GM12878 (cell line): ENCODE results near the gene AOPEP. TPM values are rescaled to one million over a fixed set of nuclear protein-coding genes. Genes with fewer than 3 reads are reported as not detected.

Experiments used
- BCLAF1 ChIP-seq: fragments of 450-650 bp; IDR thresholded peaks from 2 replicates; pipeline ENCODE4 v1.6.1; 2017; ENCODE audit warnings: antibody characterized with exemption, mild to moderate bottlenecking, moderate library complexity
- E4F1 ChIP-seq: fragments of 450-650 bp; IDR thresholded peaks from 2 replicates; pipeline ENCODE4 v1.6.1; 2018; ENCODE audit warnings: borderline replicate concordance, mild to moderate bottlenecking; ENCODE audit not compliant: partially characterized antibody
- LARP7 ChIP-seq: fragments of 450-650 bp; IDR thresholded peaks from 2 replicates; pipeline ENCODE4 v1.6.1; 2017; ENCODE audit warnings: mild to moderate bottlenecking
- RAD21 ChIP-seq: IDR thresholded peaks from 2 replicates; pipeline ENCODE4 v1.6.1; 2011; ENCODE audit warnings: mild to moderate bottlenecking, low read depth, low read length, moderate library complexity; ENCODE audit not compliant: insufficient read depth
- SREBF2 ChIP-seq: IDR thresholded peaks from 2 replicates; pipeline ENCODE4 v1.6.1; 2012; ENCODE audit warnings: mild to moderate bottlenecking, low read length
- TAF1 ChIP-seq: IDR thresholded peaks from 2 replicates; pipeline ENCODE4 v1.6.1; 2011; ENCODE audit warnings: mild to moderate bottlenecking, low read depth, low read length, borderline replicate concordance
- ZBTB11 ChIP-seq: fragments of 450-650 bp; formaldehyde crosslinking; IDR thresholded peaks from 2 replicates; pipeline ENCODE4 v1.5.0; 2022; ENCODE audit warnings: mild to moderate bottlenecking, missing genetic modification characterization
- polyA plus RNA-seq, 11 experiments: library from polyadenylated mRNA; depleted of rRNA in 4 of 11; unstranded in 6 of 11; stranded (reverse) in 5 of 11; fragments of >200 nt; fragmentation: Nextera tagmentation in 4 of 11; fragmentation: Illumina TruSeq in 1 of 11; extraction: Ambion mirVana in 4 of 11; extraction: Trizol in 1 of 11; gene quantifications; 1 replicate in 1 of 11; 2 replicates in 10 of 11; pipeline versions ENCODE4 v1.2.1 to v1.2.3, GENCODE V29; 2011 to 2016; ENCODE audit warnings: inconsistent platforms in 2 of 11, missing spikeins in 2 of 11, low read depth in 1 of 11
- total RNA-seq, 4 experiments: library from RNA; depleted of rRNA in 3 of 4; stranded (reverse); fragments of >200 nt in 3 of 4; fragmentation: Illumina TruSeq in 1 of 4; extraction: Trizol in 1 of 4; gene quantifications; 2 replicates each; pipeline versions ENCODE4 v1.2.1 to v1.2.3, GENCODE V29; 2013 to 2021

Gene AOPEP
- total and polyA plus RNA-seq, 10 of the 15 experiments (the other 5 are each of a cell fraction or from before 2014, with no cell fraction given) = 2.3 to 16.9 (median 10.1) TPM

- no peak for TF ChIP-seq ZBTB11 (CRISPR knock-in tag)
- TF ChIP-seq E4F1 = no peak
- no peak for TF ChIP-seq RAD21
- no peak for TF ChIP-seq LARP7
- TF ChIP-seq TAF1 = no peak
- TF ChIP-seq SREBF2 = no peak
- TF ChIP-seq BCLAF1 = no peak
- TF ChIP-seq, all 136 proteins: peak for 0
Observed at GRCh38 chr9:95107001-95107749, 380.7 kb downstream of the AOPEP start (continued).
